Measurements from ENCODE around the gene OR2T34.

GRCh38 chr1:248613742-248614141 lies 39.2 kb upstream of the OR2T34 start:
- TF ChIP-seq RXRA (IDR thresholded peaks at IDR 0.05) (no peak), CTCF (IDR thresholded peaks at IDR 0.05; ENCODE audit: low read depth, low read length, missing input control) (no peak), ZBTB33 (IDR thresholded peaks at IDR 0.05) (no peak), RAD21 (IDR thresholded peaks at IDR 0.05) (no peak)
